PFSK-1 (cell line): Measurements from ENCODE around the gene FANCL.

ENCODE experiments used
- FOXP2 ChIP-seq: optimal IDR thresholded peaks from 2 replicates; pipeline ENCODE3; 2011; ENCODE audit warnings: borderline replicate concordance, control low read depth, inconsistent platforms; ENCODE audit not compliant: insufficient read depth; ENCODE audit errors: extremely low read length, extremely low read depth
- POLR2AphosphoS5 ChIP-seq: IDR thresholded peaks from 2 replicates; pipeline ENCODE4 v1.6.1; 2012; ENCODE audit warnings: low read depth, mild to moderate bottlenecking, control low read depth, low read length, moderate library complexity
- REST ChIP-seq, 2 experiments: IDR thresholded peaks; 2 replicates each; pipeline versions ENCODE4 v1.6.1 to v1.8.0; 2011 to 2012; ENCODE audit warnings: low read depth in 2 of 2, low read length in 2 of 2, control low read depth in 1 of 2, inconsistent platforms in 1 of 2, mild to moderate bottlenecking in 1 of 2, moderate library complexity in 1 of 2; ENCODE audit not compliant: insufficient read depth in 1 of 2
- SIN3A ChIP-seq: IDR thresholded peaks from 2 replicates; pipeline ENCODE4 v1.6.1; 2012; ENCODE audit warnings: mild to moderate bottlenecking, low read length, moderate library complexity, borderline replicate concordance; ENCODE audit not compliant: insufficient read depth
- TAF1 ChIP-seq: IDR thresholded peaks from 2 replicates; pipeline ENCODE4 v1.6.1; 2012; ENCODE audit warnings: low read length, control low read depth, borderline replicate concordance; ENCODE audit not compliant: insufficient read depth

Gene FANCL

GRCh38 chr2:58186501-58186900 is 54.6 kb downstream of the FANCL start:
- TF ChIP-seq FOXP2: no peak
- TF ChIP-seq POLR2AphosphoS5: no peak
- no peak for TF ChIP-seq REST (IDR thresholded peaks at IDR 0.05; ENCODE audit: insufficient read depth in 1 of 2, low read depth in 2 of 2, low read length in 2 of 2)

- TF ChIP-seq TAF1 (no peak), REST (IDR thresholded peaks at IDR 0.05; ENCODE audit: insufficient read depth in 1 of 2, low read depth in 2 of 2, low read length in 2 of 2) (no peak), POLR2AphosphoS5 (no peak), SIN3A (no peak), FOXP2 (no peak)
Measured at GRCh38 chr2:58182527-58182926, 58.6 kb downstream of the FANCL start.

- TF ChIP-seq POLR2AphosphoS5 (no peak), REST (IDR thresholded peaks at IDR 0.05; ENCODE audit: insufficient read depth in 1 of 2, low read depth in 2 of 2, low read length in 2 of 2) (no peak), SIN3A (no peak), TAF1 (no peak), FOXP2 (no peak)
Measured at GRCh38 chr2:58180635-58181034, 60.5 kb downstream of the FANCL start.

GRCh38 chr2:58163913-58164312 is 77.2 kb downstream of the FANCL start:
- TF ChIP-seq SIN3A (no peak), POLR2AphosphoS5 (no peak), REST (IDR thresholded peaks at IDR 0.05; ENCODE audit: insufficient read depth in 1 of 2, low read depth in 2 of 2, low read length in 2 of 2) (no peak), FOXP2 (no peak), TAF1 (no peak)

GRCh38 chr2:58158481-58158880 is 82.6 kb downstream of the FANCL start:
- TF ChIP-seq REST (IDR thresholded peaks at IDR 0.05; ENCODE audit: insufficient read depth in 1 of 2, low read depth in 2 of 2, low read length in 2 of 2) (no peak), POLR2AphosphoS5 (no peak), FOXP2 (no peak), TAF1 (no peak), SIN3A (no peak)
